NT2/D1 (cell line): ENCODE data around the gene LIPC.

Experiments
- SUZ12 ChIP-seq: IDR thresholded peaks from 2 replicates; pipeline ENCODE4 v1.6.1; 2011; ENCODE audit not compliant: insufficient read length, insufficient read depth; ENCODE audit errors: extremely low read depth
- YY1 ChIP-seq: IDR thresholded peaks from 2 replicates; pipeline ENCODE4 v1.6.1; 2011; ENCODE audit not compliant: insufficient read length, insufficient read depth
- ZNF274 ChIP-seq: IDR thresholded peaks from 2 replicates; pipeline ENCODE4 v1.6.1; 2011; ENCODE audit warnings: mild to moderate bottlenecking, low read depth, low read length

DNA sequence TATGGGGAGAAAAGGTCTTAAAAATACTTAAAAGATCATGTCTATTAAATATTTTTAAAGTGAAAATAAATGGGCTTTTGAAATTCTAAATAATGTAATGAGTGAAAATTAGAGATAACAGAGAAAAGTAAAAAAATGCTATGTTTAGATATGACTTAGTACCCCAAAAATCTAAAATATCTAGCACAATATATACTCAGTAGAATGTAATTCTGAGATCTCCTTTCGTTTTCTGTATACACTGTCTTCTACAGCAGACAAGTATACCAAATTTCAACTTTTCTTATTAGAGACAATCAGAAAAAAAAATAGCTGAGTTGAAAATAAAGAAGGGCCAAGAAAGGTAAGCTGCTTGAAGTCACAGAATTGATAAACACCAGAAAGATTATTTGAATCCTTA lies 176.9 kb downstream of the LIPC start:
- TF ChIP-seq SUZ12 (no peak), YY1 (no peak), ZNF274 (no peak)
